Spinal cord (tissue), 10 donors: ENCODE measurements around the gene SNIP1. TPM values are rescaled to one million over a fixed set of nuclear protein-coding genes. Genes with fewer than 3 reads are reported as not detected.

Experiments used
- DNase-seq, 6 donors: peaks; one replicate each; pipeline versions ENCODE4 v3.0.0 to v3.0.0-alpha.2; 2013 to 2015; ENCODE audit warnings: low spot score in 6 of 6, low read depth in 4 of 6
- H3K27ac ChIP-seq: one replicate; pipeline ENCODE4 v1.5.1; 2013; ENCODE audit warnings: low read depth, low read length, control low read depth
- H3K27me3 ChIP-seq: one replicate; pipeline ENCODE4 v1.6.1; 2013; ENCODE audit warnings: low read length; ENCODE audit not compliant: control insufficient read depth, insufficient read depth
- H3K36me3 ChIP-seq: one replicate; pipeline ENCODE4 v1.6.1; 2013; ENCODE audit warnings: low read length; ENCODE audit not compliant: control insufficient read depth, insufficient read depth
- H3K4me1 ChIP-seq: one replicate; pipeline ENCODE4 v1.6.1; 2013; ENCODE audit warnings: low read length; ENCODE audit not compliant: control insufficient read depth, insufficient read depth
- H3K4me3 ChIP-seq: one replicate; pipeline ENCODE4 v1.5.1; 2013; ENCODE audit warnings: low read depth, low read length, control low read depth
- H3K9me3 ChIP-seq: one replicate; pipeline ENCODE4 v1.6.1; 2013; ENCODE audit warnings: low read length; ENCODE audit not compliant: control insufficient read depth, insufficient read depth
- WGBS: methylation state at CpG from one replicate; pipeline ENCODE4 v1.1.5; 2013; ENCODE audit warnings: missing lambda C conversion rate; ENCODE audit not compliant: insufficient coverage; 5-methylcytosine and 5-hydroxymethylcytosine counted together
- polyA plus RNA-seq, 2 donors: library from polyadenylated mRNA; unstranded; fragments of 120-200 nt; gene quantifications; one replicate each; pipeline ENCODE4 v1.2.1, GENCODE V29; 2013; ENCODE audit not compliant: insufficient read length in 2 of 2
- small RNA-seq: library from RNA; depleted of rRNA; stranded (forward); fragments of <200 nt; gene quantifications from one replicate; pipeline ENCODE3, GENCODE V24; 2014; ENCODE audit warnings: low replicate concordance
- total RNA-seq, 2 donors: library from RNA; depleted of rRNA in 1 of 2; stranded (reverse); fragments of 120-200 nt in 1 of 2; fragments of >200 nt in 1 of 2; gene quantifications; one replicate each; pipeline versions ENCODE4 v1.2.3 to v1.2.4, GENCODE V29; 2013 to 2014
- donor health status: healthy.

Gene SNIP1
- total and polyA plus RNA-seq, 4 donors, result 9.5 to 14.7 (median 12.1) TPM

DNA sequence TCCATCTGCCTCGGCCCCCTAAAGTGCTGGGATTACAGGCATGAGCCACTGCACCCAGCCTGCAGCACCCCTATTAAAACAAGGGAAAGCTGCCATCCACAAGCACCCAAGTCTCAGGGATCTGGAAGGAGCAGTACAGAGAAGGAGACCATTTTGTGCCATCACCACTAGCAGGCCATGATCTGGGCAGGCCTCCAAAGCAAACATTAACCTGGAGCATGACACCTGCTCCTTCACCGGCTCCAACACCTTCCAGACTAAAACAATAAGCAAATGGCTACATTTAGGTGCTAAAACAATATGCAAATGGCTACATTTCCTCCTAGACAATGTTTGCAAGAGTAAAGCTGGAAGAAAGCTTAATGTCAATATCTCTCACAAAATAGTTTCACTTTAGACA, 56.3 kb downstream of the SNIP1 start:
- H3K9me3 ChIP-seq, result no peaks in the 10 kb centered on the region
- H3K27me3 ChIP-seq, result no peaks in the 10 kb centered on the region
- DNase-seq, result no peak
- H3K4me3 ChIP-seq, result no peak overlapping the region
- H3K36me3 ChIP-seq, result peaks cover 30% of the 10 kb centered on the region
- no peak overlapping the region for H3K27ac ChIP-seq
- no peaks in the 10 kb centered on the region for H3K4me1 ChIP-seq
- 100% methylated on average over 1 of the region's 2 CpGs for WGBS

- no peak for DNase-seq
- Histone ChIP-seq H3K4me1 (no peaks in the 10 kb centered on the region), H3K27ac (no peak overlapping the region), H3K9me3 (no peaks in the 10 kb centered on the region), H3K36me3 (peaks cover 30% of the 10 kb centered on the region), H3K4me3 (no peak overlapping the region), H3K27me3 (no peaks in the 10 kb centered on the region)
- no CpG with 5 or more reads among the region's 1 CpG for WGBS
These were observed 58.2 kb downstream of the SNIP1 start for GRCh38 chr1:37495875-37496274.

- Histone ChIP-seq H3K9me3 (no peaks in the 10 kb centered on the region), H3K36me3 (peaks cover 30% of the 10 kb centered on the region), H3K4me1 (no peaks in the 10 kb centered on the region), H3K4me3 (no peak overlapping the region), H3K27ac (no peak overlapping the region), H3K27me3 (no peaks in the 10 kb centered on the region)
- DNase-seq, result no peak
- WGBS, result no CpG with 5 or more reads among the region's 2 CpGs
These were observed 60.6 kb downstream of the SNIP1 start for GRCh38 chr1:37493336-37494098.

DNA sequence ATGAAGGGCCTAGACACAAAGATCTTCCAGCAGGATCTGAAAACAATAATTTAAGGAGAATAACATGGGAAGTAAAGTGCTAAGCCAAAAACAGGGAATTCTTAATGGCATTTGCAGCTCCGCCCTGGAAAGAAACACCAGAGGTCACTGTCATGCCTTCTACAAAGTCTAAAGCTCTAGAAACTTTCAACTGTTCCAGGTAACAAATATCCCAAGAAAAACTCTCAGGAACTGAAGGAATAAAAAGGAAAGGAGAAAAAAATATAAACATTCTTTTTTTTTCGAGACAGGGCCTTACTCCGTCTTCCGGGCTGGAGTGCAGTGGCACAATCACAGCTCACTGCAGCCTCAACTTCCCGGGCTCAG, 66.5 kb downstream of the SNIP1 start:
- no peak overlapping the region for H3K27ac ChIP-seq
- peaks cover 55% of the 10 kb centered on the region for H3K36me3 ChIP-seq
- WGBS, result no CpG with 5 or more reads among the region's 5 CpGs

GRCh38 chr1:37486680-37487618, 67.1 kb downstream of the SNIP1 start:
- WGBS, result 4% methylated on average over 5 of the region's 10 CpGs
- no peaks in the 10 kb centered on the region for H3K27me3 ChIP-seq
- H3K27ac ChIP-seq, result no peak overlapping the region

More for the DNA sequence above, 66.5 kb downstream of the SNIP1 start:
- no peak for DNase-seq
- H3K4me1 ChIP-seq, result no peaks in the 10 kb centered on the region
- H3K27me3 ChIP-seq, result no peaks in the 10 kb centered on the region
- H3K9me3 ChIP-seq, result no peaks in the 10 kb centered on the region
- no peak overlapping the region for H3K4me3 ChIP-seq

GRCh38 chr1:37485902-37486679, 68.0 kb downstream of the SNIP1 start:
- H3K27ac ChIP-seq, result no peak overlapping the region
- 80% methylated on average over 2 of the region's 6 CpGs for WGBS
- H3K4me1 ChIP-seq, result no peaks in the 10 kb centered on the region
- H3K4me3 ChIP-seq, result no peak overlapping the region
- H3K27me3 ChIP-seq, result no peaks in the 10 kb centered on the region
- DNase-seq, result no peak
- peaks cover 62% of the 10 kb centered on the region for H3K36me3 ChIP-seq
- no peaks in the 10 kb centered on the region for H3K9me3 ChIP-seq

More at GRCh38 chr1:37486680-37487618, 67.1 kb downstream of the SNIP1 start:
- no peak overlapping the region for H3K4me3 ChIP-seq
- no peaks in the 10 kb centered on the region for H3K9me3 ChIP-seq
- H3K4me1 ChIP-seq, result no peaks in the 10 kb centered on the region
- peaks cover 58% of the 10 kb centered on the region for H3K36me3 ChIP-seq
- DNase-seq, result peak in 2 of 6 donors; percentile 83 to 89

Small RNAs within 50 kb of the gene (small RNA-seq; reads per million reads assigned to genes)
- gene AL034379.1 (not detected), gene MIR5581 (0.08 reads per million)

Other genes with a start within 250 kb of the SNIP1 start
- gene ZC3H12A, start 79.7 kb downstream of the SNIP1 start, total RNA-seq, result 1 to 10 TPM; 1.2 to 2.4 TPM
- gene ZC3H12A, start 79.7 kb downstream of the SNIP1 start, polyA plus RNA-seq, result 1 to 10 TPM in 1 of 2 donors, under 1 TPM in 1; 0.65 to 1.2 TPM
- 10 to 100 TPM; 74.2 to 77.1 TPM for gene MEAF6, start 39.5 kb downstream of the SNIP1 start, total RNA-seq
- gene MEAF6, start 39.5 kb downstream of the SNIP1 start, polyA plus RNA-seq, result 100 to 1,000 TPM; 133 to 139 TPM
- gene DNALI1, start 2.6 kb upstream of the SNIP1 start, total RNA-seq, result 10 to 100 TPM in 1 of 2 donors, 1 to 10 TPM in 1; 4.7 to 56.0 TPM
- 10 to 100 TPM; 47.5 to 59.7 TPM for gene DNALI1, start 2.6 kb upstream of the SNIP1 start, polyA plus RNA-seq
- 10 to 100 TPM; 41.7 to 67.6 TPM for gene GNL2, start 41.6 kb upstream of the SNIP1 start, total RNA-seq
- gene GNL2, start 41.6 kb upstream of the SNIP1 start, polyA plus RNA-seq, result 10 to 100 TPM; 37.3 to 44.8 TPM
- under 1 TPM in 1 of 2 donors, not detected in 1; 0.06 TPM for gene RSPO1, start 80.6 kb upstream of the SNIP1 start, total RNA-seq
- under 1 TPM; 0.27 to 0.29 TPM for gene RSPO1, start 80.6 kb upstream of the SNIP1 start, polyA plus RNA-seq
- 1 to 10 TPM; 2.2 to 2.5 TPM for gene CDCA8, start 138.2 kb upstream of the SNIP1 start, total RNA-seq
- 1 to 10 TPM; 7.9 to 8.1 TPM for gene CDCA8, start 138.2 kb upstream of the SNIP1 start, polyA plus RNA-seq
- 1 to 10 TPM; 4.8 to 9.6 TPM for gene EPHA10, start 210.8 kb upstream of the SNIP1 start, total RNA-seq
- gene EPHA10, start 210.8 kb upstream of the SNIP1 start, polyA plus RNA-seq, result 10 to 100 TPM; 12.6 to 21.9 TPM
- gene MANEAL, start 239.6 kb upstream of the SNIP1 start, total RNA-seq, result 10 to 100 TPM; 15.0 to 30.8 TPM
- 10 to 100 TPM; 50.9 to 53.7 TPM for gene MANEAL, start 239.6 kb upstream of the SNIP1 start, polyA plus RNA-seq